GM12801 (cell line): ENCODE measurements around the gene MEF2C.

ENCODE experiments used
- TF ChIP-seq, protein P1 (sequence below): IDR thresholded peaks from one replicate; pipeline ENCODE4 v1.5.1; 2011; ENCODE audit warnings: control low read depth; ENCODE audit not compliant: insufficient read length; ENCODE audit errors: extremely low read depth

The MEF2C gene

DNA sequence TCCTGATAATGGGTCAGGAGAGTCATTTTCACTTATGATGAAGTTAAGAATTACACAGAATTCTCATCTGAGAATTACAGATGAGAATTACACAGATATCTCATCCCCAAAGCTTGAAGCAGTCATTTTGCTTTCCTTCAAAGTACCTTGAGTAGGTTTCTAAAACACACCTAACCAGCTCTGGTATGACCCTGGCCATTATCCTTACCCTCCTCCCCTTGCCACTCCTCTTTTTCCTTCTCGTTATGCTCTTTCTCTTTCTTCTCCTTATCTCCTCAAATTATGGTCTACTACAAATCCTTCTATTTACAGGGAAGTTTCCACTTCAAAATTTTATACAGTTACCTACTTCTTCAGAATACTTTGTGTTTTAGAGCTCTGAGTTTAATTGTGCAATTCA, 44.5 kb downstream of the MEF2C start:
- TF ChIP-seq, protein P1, sequence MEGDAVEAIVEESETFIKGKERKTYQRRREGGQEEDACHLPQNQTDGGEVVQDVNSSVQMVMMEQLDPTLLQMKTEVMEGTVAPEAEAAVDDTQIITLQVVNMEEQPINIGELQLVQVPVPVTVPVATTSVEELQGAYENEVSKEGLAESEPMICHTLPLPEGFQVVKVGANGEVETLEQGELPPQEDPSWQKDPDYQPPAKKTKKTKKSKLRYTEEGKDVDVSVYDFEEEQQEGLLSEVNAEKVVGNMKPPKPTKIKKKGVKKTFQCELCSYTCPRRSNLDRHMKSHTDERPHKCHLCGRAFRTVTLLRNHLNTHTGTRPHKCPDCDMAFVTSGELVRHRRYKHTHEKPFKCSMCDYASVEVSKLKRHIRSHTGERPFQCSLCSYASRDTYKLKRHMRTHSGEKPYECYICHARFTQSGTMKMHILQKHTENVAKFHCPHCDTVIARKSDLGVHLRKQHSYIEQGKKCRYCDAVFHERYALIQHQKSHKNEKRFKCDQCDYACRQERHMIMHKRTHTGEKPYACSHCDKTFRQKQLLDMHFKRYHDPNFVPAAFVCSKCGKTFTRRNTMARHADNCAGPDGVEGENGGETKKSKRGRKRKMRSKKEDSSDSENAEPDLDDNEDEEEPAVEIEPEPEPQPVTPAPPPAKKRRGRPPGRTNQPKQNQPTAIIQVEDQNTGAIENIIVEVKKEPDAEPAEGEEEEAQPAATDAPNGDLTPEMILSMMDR: no peak

DNA sequence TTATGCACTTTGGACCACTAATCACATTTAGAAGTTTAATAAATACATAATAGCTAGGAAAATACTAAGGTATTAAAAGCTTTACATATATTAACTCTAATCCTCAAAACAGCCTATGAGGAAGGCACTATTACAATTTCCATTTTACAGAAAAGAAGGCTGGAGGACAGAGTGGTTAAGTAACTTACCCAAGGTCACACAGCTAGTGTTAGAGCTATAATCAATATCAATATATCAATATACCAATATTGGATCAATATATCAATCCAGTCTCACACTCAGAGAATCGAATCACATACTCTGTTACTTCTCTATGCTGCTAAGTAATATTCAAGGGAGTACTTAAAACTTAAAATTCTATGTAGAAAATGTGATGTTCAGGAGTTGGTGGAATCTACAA, 45.2 kb downstream of the MEF2C start:
- TF ChIP-seq, protein P1: no peak

DNA sequence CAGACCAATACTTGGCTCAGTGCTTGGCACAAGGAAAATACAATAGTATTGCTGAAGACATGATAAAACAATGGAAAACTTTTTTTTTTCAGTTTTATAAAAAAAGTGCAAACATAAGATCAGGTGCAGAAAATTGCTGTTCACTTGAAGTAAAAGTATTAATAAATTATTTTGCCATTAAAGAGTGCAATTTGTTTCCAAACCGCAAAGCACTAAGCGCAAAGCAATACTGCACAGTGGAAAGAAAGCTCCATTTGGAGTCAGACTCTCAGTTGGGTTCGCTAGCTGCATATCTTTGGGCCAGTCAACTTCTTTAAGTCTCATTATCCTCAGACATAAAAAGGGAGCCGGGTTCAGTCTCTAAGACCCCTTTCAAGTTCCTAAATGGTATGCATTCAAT, 45.8 kb downstream of the MEF2C start:
- TF ChIP-seq, protein P1: no peak

DNA sequence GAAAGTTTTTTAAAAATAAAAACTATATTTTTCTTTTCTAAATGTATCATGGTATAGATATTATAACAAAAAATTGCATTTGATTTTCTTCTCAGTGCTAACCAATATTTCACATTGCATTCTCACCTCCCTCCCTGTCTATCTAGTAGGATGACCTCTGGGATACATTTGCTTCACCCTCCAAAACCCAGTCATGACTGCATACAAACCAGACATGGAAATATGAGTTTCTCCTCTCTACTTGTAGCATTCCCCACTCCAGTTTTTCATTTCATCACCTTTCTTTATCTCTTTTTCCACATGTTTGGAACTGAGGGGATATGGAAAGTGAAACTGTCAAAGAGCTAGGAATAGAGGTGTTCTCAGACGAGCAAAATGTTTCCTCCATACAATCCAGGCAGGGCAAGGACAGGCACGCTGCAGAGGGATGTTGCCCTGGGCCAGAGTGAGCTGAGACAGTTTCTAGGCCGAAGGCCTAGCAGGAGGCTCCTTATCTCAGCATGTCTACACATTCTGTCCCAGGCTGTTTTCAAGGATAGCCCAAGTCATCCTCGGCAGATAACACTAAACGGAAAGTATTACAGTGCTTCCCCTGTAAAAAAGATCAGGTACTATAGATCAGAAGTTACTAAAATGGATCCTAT, 46.7 kb downstream of the MEF2C start:
- TF ChIP-seq, protein P1: no peak

DNA sequence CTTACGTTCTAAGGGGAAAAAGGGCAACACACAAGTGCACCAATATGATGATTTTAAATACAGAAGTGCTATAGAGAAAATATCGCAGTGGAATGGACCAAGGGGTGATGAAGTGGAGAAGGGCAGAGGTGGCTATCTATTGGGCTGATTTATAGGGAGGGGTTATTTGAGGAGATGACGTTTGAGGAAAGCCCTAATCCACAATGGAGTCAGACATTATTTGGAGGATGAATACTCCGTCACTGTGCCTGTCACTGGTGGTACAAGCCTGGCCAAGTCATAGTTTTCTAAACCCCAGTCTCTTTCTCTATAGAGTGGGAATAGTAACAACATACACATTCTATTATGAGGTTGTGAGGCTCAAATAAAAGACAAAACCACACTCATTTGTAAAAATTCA, 48.5 kb downstream of the MEF2C start:
- TF ChIP-seq, protein P1: no peak

DNA sequence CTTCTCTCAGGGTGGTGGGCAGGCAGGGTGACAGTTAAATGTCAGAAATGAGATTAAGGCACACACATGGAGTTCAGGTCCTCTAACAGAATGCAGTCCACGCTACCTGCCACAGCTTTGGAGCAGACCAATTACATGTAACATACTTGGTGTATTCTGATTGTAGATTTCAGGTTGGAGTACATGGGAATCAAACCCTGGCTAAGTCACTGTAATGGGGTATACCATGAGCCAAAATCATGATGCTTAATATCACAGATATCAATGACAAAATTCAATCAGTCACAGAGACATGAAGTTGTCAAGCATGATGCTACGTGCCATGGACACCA, 48.9 kb downstream of the MEF2C start:
- TF ChIP-seq, protein P1: no peak

DNA sequence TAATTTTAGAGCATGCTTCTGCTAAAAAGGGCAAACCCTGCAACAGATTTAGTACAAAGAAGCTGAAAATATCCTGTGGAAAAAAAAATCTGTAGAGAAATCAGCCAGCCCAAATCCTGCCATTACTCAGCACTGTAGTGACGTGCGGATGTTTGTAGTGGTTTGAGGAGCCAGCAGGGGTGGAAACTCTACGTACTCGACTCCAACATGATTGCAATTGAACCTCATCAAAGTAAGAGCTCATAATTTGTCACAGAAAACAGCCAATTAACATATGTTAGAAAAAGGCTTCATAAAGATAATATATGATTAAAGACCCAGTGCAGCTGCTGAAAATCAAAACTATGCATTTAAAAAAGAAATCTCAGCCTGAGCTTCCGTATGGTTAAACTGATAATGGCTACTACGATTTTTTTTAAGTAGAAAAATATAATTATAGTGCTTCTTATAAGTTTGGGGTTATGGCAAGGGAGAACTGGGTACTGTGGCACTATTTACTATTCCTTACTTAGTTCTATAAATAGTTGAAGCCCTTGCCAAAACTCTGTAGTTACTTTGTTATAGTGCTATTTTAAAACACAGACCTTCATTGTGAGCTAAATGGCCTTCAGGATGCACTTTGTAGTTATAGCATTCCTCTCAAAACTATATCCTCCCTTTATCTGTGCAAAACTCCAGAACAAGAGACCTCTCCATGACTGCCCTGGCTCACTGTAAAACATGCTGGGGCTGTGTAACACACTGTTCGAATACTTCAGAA, 49.4 kb downstream of the MEF2C start:
- TF ChIP-seq, protein P1: no peak
